ENCODE measurements around the gene KNL1.
A peak's percentile ranks its signal among the peaks of the same experiment; 100 is the strongest.

KNL1 gene

GRCh38 chr15:40582726-40583246 is 11.3 kb upstream of the KNL1 start:
- TF ChIP-seq CTCF (IDR thresholded peaks at IDR 0.05; ENCODE audit: borderline replicate concordance, control extremely low read depth, extremely low read depth, insufficient read depth, missing control alignments), result no peak
- in situ Hi-C loops (cut with MboI; ENCODE audit: low sequenced_read_pairs, unreplicated experiment), result no loop called here
- DNase-seq (ENCODE audit: low spot score), result no peak

- TF ChIP-seq CTCF (IDR thresholded peaks at IDR 0.05; ENCODE audit: borderline replicate concordance, control extremely low read depth, extremely low read depth, insufficient read depth, missing control alignments), result no peak
- in situ Hi-C loops (cut with MboI; ENCODE audit: low sequenced_read_pairs, unreplicated experiment), result no loop called here
Measured at GRCh38 chr15:40584191-40584590, 9.9 kb upstream of the KNL1 start.

GRCh38 chr15:40590667-40591050 is 3.4 kb upstream of the KNL1 start:
- no peak for TF ChIP-seq CTCF (IDR thresholded peaks at IDR 0.05; ENCODE audit: borderline replicate concordance, control extremely low read depth, extremely low read depth, insufficient read depth, missing control alignments)
- in situ Hi-C loops (cut with MboI; ENCODE audit: low sequenced_read_pairs, unreplicated experiment), result no loop called here
- DNase-seq (ENCODE audit: low spot score), result no peak

More at GRCh38 chr15:40584191-40584590, 9.9 kb upstream of the KNL1 start:
- DNase-seq (ENCODE audit: low spot score), result no peak

GRCh38 chr15:40591389-40591788 is 2.7 kb upstream of the KNL1 start:
- in situ Hi-C loops (cut with MboI; ENCODE audit: low sequenced_read_pairs, unreplicated experiment), result no loop called here
- no peak for DNase-seq (ENCODE audit: low spot score)
- no peak for TF ChIP-seq CTCF (IDR thresholded peaks at IDR 0.05; ENCODE audit: borderline replicate concordance, control extremely low read depth, extremely low read depth, insufficient read depth, missing control alignments)

- no peak for TF ChIP-seq CTCF (IDR thresholded peaks at IDR 0.05; ENCODE audit: borderline replicate concordance, control extremely low read depth, extremely low read depth, insufficient read depth, missing control alignments)
- in situ Hi-C loops (cut with MboI; ENCODE audit: low sequenced_read_pairs, unreplicated experiment), result no loop called here
Measured at GRCh38 chr15:40593165-40593564, 884 bp upstream of the KNL1 start.

GRCh38 chr15:40594429-40594836 is 384 bp downstream of the KNL1 start:
- in situ Hi-C loops (cut with MboI; ENCODE audit: low sequenced_read_pairs, unreplicated experiment), result no loop called here
- DNase-seq (ENCODE audit: low spot score), result peak; percentile 76
- no peak for TF ChIP-seq CTCF (IDR thresholded peaks at IDR 0.05; ENCODE audit: borderline replicate concordance, control extremely low read depth, extremely low read depth, insufficient read depth, missing control alignments)

More at GRCh38 chr15:40593165-40593564, 884 bp upstream of the KNL1 start:
- no peak for DNase-seq (ENCODE audit: low spot score)

All from GM13976 (cell line).